HG03108 (cell line): ENCODE data around the gene ZDHHC1.

Experiments
- ATAC-seq: cut with Tn5 transposase; IDR thresholded peaks from one replicate; pipeline ENCODE4 v1.9.1; 2021; ENCODE audit warnings: moderate library complexity; ENCODE audit not compliant: unreplicated experiment

ZDHHC1 gene

GRCh38 chr16:67447508-67448076 lies 31.3 kb upstream of the ZDHHC1 start:
- no peak for ATAC-seq

GRCh38 chr16:67446968-67447507 lies 30.8 kb upstream of the ZDHHC1 start:
- no peak for ATAC-seq

- no peak for ATAC-seq
These were observed 29.9 kb upstream of the ZDHHC1 start for GRCh38 chr16:67445913-67446907.

- ATAC-seq: no peak
These were observed 29.2 kb upstream of the ZDHHC1 start for GRCh38 chr16:67445441-67445912.

- ATAC-seq: no peak
These were observed 28.8 kb upstream of the ZDHHC1 start for GRCh38 chr16:67445126-67445426.

- no peak for ATAC-seq
These were observed 28.2 kb upstream of the ZDHHC1 start for GRCh38 chr16:67444259-67445125.

GRCh38 chr16:67443265-67443664 lies 27.0 kb upstream of the ZDHHC1 start:
- no peak for ATAC-seq

GRCh38 chr16:67442581-67443255 lies 26.4 kb upstream of the ZDHHC1 start:
- no peak for ATAC-seq

- no peak for ATAC-seq
These were observed 25.6 kb upstream of the ZDHHC1 start for GRCh38 chr16:67441907-67442306.

GRCh38 chr16:67441271-67441753 lies 25.0 kb upstream of the ZDHHC1 start:
- no peak for ATAC-seq

- no peak for ATAC-seq
These were observed 22.6 kb upstream of the ZDHHC1 start for GRCh38 chr16:67438824-67439393.

- no peak for ATAC-seq
These were observed 22.0 kb upstream of the ZDHHC1 start for GRCh38 chr16:67438098-67438791.

GRCh38 chr16:67437513-67437912 lies 21.2 kb upstream of the ZDHHC1 start:
- ATAC-seq: no peak

- no peak for ATAC-seq
These were observed 20.4 kb upstream of the ZDHHC1 start for GRCh38 chr16:67436640-67437193.

GRCh38 chr16:67435758-67436164 lies 19.5 kb upstream of the ZDHHC1 start:
- ATAC-seq: no peak

- no peak for ATAC-seq
These were observed 16.9 kb upstream of the ZDHHC1 start for GRCh38 chr16:67433131-67433719.

GRCh38 chr16:67432506-67432890 lies 16.2 kb upstream of the ZDHHC1 start:
- no peak for ATAC-seq

- no peak for ATAC-seq
These were observed 15.7 kb upstream of the ZDHHC1 start for GRCh38 chr16:67431775-67432505.
